HG02981 (cell line): Measurements from ENCODE around the gene COA8.
A peak's percentile ranks its signal among the peaks of the same experiment; 100 is the strongest.

Experiments used
- ATAC-seq: cut with Tn5 transposase; IDR thresholded peaks from one replicate; pipeline ENCODE4 v1.9.1; 2021; ENCODE audit warnings: mild to moderate bottlenecking, moderate library complexity; ENCODE audit not compliant: unreplicated experiment

Gene COA8

DNA sequence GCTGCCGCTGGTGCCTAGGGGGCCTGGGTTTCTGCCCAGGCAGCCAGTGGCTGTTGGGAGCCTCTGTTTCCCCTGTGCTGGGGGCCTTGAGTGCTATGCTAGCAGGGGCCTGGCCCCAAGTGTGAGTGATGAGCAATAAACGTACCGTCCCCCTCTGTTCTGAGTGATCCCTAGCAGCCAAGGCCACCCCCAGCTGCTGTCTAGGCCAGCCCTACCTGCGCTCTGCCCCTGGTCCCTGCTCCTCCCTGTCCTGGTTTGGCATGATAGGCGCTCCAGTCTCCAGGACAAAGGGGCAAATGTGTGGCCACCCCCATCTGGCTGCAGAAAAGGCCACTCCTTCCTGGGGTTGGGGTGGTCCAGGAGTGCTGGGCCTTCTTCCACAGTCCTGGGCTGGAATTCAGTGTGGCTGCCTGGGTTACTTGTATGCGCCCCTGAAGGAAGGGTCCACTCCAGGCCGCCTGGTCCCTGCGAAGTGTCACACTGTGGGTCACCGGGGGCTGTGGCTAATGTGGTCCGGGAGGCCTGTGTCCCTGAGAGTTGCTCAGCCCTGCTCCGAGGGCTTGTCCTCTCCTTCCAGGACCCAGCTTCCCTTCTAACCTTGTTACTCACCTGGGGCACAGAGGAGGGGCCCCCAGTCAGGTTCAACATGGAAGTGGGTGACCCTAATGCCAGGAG, 26.7 kb upstream of the COA8 start:
- ATAC-seq: no peak

DNA sequence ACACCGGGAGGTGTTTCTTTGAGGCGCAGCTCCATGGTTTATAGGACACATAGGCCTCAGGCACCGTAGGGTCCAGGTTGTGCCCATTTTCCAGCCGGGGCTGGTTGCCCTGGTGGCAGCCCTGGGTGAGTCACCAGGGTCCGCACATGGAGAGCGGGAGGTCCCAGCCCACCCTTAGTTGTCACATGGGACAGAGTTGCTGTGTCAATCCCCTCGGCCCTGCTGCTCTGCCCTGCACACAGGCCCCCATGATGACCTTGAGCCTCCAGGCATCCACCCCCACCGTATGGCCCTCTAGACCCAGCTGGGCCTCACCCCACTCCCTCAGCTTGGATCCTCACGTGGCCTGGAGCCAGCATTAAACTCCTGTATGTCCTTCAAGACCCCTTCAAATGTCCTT, 26.1 kb upstream of the COA8 start:
- no peak for ATAC-seq

DNA sequence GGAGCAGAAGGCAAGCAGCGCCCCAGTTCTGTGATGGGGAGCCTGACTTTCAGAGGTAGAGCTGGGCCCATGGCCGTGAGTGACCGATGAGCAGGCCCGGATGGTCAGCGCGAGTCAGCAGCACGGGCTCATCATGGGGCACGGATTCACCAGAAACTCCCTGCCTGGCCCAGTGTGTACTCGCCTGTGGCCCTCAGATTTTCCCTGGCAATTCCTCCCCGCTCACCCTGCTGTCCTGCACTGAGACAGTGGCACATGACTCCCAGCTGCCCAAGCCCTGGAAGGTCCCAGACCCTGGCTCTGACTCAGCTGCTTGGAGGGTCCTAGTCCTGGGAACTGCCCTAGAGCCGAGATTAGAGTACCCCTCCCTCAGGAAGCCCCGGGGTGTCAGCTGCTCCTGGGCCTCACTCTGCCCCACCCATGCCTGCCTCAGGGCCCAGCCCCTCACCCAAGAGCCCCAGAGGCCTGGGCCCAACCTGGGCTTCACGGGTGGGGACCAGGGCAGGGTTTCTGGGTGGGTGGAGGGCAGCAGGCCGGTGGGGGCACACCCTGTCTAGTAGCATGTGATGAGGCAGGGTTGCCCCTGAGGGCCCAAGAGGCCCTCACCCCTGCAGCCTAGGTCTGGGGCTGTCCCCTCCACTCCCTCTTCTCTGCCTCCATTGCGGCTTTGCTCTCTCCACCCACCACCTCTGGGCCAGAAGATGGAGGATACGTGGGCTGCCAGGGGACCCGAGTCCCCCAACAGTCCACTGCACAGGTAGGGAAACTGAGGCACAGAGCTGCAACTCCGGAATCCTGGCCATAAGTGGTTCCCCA, 25.4 kb upstream of the COA8 start:
- ATAC-seq: no peak

DNA sequence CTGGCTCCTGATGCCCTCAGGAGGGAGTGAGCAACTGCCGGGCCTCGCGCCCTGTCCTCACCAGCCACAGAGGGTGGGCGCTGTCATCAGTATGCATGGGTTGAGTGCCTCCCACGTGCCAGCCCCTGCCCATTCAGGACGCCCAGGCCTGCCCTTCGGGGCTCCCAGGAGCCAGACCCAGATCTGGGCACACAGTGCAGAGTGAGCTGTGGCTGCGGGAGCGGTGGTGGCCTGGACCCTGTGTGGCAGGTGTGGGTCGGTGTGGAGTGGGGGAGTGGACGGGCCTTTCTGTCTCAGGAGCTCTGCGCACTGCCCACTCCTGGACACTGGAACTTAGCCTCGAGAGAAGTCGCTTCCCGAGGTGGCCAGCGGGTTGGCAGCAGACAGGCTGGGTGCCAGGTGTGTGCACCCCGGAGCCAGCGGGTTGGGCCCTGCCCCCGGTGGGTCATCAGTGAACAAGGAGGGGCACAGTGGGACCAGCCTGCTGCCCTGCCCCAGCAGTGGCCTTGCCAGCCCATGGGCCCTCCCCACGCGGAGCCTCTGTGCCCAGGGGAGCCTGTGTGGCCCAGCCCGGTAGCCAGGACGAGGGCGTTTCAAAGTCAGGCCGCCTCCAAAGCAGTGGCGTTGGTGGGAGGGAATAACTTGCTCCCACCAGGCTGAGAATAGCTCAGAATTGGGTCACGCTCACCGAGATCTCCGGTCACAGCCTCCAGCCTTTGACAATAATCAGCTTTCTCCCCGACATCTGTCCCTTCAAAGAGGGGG, 24.3 kb upstream of the COA8 start:
- ATAC-seq: no peak

DNA sequence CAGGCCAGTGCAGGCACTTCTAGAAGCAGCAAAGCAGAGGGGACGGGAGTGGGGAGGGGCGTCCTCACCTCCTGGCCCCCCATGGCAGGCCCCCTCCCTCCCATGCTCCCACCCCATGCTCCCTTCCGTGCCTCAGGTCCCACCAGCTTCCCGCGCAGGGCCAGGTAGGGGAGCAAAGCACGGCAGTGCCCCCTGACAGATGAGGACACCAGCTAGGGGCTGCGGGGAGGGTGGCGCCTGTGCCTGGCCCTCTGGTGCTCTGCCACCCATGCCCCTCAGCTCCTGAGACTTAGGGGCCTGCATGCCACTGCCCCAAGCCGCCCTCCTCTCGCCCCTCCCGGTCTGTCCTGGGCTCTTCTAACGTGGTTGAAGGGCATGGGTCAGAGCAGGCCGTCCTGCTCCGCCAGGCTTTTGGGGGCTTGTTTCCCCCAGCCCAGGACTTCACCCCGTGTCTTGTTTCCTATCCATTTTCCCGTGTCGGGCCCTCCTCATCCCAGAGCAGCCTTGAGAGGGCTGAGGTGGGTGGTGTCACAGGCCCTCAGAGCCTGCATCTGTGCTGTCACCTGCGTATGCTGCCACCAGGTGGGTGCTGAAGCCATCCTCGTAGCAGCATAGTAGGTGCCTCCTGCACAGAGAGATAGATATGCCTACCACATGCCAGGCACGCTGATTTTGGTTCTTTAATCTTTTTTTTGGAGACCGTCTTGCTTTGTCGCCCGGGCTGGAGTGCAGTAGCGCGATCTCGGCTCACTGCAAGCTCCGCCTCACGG, 23.5 kb upstream of the COA8 start:
- no peak for ATAC-seq

- no peak for ATAC-seq
Observed at GRCh38 chr14:103540821-103541708, 21.7 kb upstream of the COA8 start.

DNA sequence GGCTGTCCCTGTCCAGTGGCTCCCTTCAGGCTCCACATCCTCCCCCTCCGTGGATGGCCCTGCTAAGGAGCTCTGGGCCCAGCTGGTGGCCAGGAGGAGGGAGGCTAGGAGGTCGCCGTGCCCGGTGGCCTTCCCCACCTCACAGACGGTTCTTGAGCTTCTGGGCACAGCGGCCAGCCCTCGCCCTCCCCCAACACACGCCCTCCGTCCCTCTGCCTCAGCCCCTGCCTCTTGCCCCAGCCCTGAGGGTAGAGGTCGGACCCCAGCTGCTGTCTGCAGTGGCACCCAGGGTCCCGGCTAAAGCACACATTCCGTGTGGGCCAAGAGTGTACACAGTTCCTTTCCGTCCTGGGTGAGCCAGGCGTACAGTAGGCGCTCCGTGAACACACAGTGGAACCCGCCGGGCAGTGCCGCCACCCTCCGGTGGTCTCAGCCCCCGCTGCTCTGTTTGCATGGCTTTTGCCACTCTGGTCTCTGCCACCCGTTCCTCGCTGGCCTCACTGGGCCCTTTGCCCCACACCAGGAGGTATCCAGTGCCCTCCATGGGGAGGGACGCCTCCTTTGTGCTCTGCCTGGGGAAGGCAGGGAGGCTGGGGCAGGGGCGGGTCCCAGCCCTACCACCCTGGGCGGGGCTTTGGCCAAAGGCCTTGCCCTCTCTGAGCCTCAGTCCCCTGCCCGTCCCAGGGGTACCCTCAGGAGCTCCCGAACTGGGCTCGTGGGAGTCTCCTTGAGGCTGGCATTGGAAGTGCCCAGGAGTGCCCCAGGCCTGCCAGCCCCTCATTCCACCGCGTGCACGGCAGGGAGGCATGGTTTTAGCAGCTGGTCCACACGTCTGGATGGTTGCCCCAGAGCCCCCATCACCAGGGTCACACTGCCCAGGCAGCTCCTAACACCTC, 20.8 kb upstream of the COA8 start:
- ATAC-seq: no peak

- ATAC-seq: no peak
Observed at GRCh38 chr14:103542605-103543088, 20.1 kb upstream of the COA8 start.

GRCh38 chr14:103543140-103543539, 19.6 kb upstream of the COA8 start:
- no peak for ATAC-seq

GRCh38 chr14:103543721-103544387, 18.9 kb upstream of the COA8 start:
- no peak for ATAC-seq

DNA sequence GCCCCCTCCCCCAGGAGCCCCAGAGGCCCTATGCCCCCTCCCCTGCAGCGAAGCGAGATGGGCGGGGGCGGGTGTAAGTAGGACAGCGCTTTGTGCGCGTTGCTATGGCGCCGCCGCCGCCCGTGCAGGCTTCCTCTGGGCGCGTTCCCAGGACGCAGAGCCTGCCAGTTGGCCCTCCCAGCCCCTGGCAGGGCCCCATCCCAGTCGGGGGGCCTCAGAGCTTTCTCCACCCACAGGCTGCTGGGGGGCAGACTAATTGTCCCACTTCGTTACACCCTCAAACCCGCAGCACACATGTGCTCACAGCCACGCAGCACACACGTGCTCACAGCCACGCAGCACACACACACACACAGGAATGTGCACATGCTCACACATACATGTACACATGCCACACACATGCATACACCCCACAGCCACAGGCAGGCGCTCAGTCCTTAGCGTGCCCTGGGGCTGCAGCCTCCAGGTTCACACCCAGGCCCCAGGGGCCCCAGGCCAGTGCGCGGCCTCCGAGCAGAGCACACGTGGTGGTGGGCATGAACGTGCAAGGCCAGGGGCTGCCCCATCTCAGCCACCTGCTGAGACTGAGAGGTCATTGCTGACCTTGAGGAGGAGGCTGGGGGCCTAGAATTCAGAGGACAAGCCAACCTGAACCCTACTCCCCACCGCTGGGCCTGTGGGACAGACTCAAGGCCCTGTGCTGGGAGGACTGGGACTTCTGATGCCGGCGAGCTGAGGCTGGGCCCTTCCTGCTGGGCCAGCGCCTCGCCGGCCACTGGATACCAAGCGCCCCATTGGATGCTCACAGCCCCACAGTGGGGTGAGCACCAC, 18.2 kb upstream of the COA8 start:
- ATAC-seq: no peak

DNA sequence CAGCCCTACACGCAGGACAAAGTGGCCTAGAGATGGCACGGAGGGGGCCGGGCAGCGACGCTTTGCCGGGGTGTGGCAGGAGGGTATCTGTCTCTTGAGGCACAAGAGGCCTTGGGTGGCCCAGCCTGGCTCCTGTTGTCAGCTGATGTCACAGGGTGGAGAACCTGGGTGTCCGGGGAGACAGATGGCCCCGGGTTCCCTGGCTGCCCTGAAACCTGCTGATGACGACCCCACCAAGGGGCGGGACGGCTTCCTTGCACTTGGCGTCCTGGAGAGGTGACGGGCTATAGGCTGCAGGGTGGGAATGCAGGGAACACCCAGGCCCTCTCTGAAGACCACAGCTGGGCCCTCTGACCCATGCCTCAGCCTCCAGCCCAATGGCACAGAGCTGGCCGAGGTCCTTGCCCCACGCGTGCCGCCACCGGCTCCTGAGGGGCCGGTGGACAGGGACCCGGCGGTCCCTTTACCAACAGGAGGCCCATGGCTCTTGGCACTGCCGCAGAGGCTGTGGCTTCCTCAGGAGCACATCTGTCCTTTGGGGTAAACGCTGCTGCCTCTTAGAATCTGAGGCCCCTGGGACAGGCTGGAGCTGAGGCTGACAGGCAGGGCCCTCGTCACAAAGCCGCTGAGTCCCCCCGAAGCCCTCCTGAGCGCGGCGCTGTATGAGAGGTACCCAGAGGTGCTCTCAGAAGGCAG, 17.4 kb upstream of the COA8 start:
- no peak for ATAC-seq

DNA sequence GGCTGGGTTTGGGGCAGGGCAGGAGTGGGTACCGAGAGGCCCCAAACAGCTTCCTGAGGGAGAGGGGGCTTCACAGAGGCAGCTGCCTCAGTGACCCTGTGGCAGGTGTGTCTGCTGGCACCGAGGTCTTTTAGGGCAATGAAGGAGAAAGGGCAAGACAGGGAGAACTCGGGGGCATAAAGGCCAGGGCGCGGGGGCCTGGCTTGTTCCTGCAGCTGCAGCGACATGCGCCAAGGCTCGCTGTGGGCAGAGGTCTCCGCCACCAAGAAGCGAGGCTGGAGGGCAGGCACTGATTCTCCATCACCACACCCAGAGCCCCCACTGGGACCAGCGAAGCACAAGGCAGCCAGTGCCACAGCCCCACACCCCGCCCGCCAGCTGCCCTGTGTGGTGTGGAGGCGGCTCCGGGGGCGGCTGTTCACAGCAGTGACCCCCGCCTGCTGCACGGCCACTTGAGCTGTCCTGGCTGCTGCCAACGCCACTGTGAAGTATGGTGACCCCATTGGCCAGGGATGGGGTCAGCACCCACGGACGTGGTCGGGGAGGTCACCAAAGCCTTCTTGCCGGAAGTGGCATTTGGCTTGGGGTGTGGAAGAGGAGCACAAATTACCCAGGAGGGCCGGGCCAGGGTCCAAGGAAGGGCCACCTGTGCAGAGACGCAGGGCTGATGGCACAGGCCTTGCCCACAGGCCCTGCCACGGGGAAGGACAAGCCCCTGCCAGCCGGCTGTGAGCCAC, 16.7 kb upstream of the COA8 start:
- no peak for ATAC-seq

- peak; percentile 58 for ATAC-seq
Observed at GRCh38 chr14:103546652-103547454, 15.9 kb upstream of the COA8 start.

DNA sequence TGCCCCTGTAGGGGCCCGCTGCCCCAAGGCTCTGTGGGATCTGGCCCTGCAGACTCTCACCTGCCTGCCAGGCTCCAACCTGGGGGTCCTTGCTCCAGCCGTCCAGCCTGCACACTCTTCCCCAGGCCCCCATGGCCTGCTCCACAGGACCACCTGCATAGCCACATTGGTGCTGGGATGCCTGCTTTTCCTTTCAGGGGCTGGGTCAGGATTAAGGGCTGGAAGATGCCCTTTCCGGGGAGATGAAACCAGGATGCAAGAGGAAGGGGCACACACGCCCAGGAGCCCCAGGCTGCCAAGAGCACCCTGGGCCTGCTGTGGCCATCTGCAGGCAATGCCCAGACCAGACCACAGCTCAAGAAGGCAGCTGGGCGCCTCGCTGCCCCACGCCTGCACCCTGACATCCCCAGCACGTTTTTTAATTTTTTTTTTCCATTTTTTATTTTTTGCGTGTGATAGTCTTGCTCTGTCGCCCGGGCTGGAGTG, 15.3 kb upstream of the COA8 start:
- ATAC-seq: no peak
